NCI-H748 treated with DMSO at 0.1 percent for 48 hours (cell line): Measurements from ENCODE around the gene SHE.

Source experiments
- DNase-seq: peaks from one replicate; lab custom pipeline; 2025; lab: John Stamatoyannopoulos, UW

Gene SHE

GRCh38 chr1:154446292-154446691 is 55.9 kb downstream of the SHE start:
- no peak for DNase-seq

GRCh38 chr1:154445040-154445472 is 57.2 kb downstream of the SHE start:
- DNase-seq, result no peak

GRCh38 chr1:154443274-154444013 is 58.8 kb downstream of the SHE start:
- no peak for DNase-seq

- DNase-seq, result no peak
Measured at GRCh38 chr1:154442006-154442740, 60.0 kb downstream of the SHE start.

- DNase-seq, result no peak
Measured at GRCh38 chr1:154441241-154441888, 60.8 kb downstream of the SHE start.

- DNase-seq, result no peak
Measured at GRCh38 chr1:154440036-154440804, 62.0 kb downstream of the SHE start.

- DNase-seq, result no peak
Measured at GRCh38 chr1:154436433-154436832, 65.8 kb downstream of the SHE start.

- DNase-seq, result no peak
Measured at GRCh38 chr1:154435599-154436200, 66.5 kb downstream of the SHE start.

GRCh38 chr1:154434346-154435085 is 67.7 kb downstream of the SHE start:
- DNase-seq, result no peak

- DNase-seq, result no peak
Measured at GRCh38 chr1:154433161-154433764, 68.9 kb downstream of the SHE start.

GRCh38 chr1:154431586-154432373 is 70.4 kb downstream of the SHE start:
- DNase-seq, result no peak

GRCh38 chr1:154430903-154431302 is 71.3 kb downstream of the SHE start:
- DNase-seq, result no peak

- no peak for DNase-seq
Measured at GRCh38 chr1:154429841-154430611, 72.2 kb downstream of the SHE start.
